Testis (tissue), 3 donors: ENCODE results near the gene URM1. TPM values are rescaled to one million over a fixed set of nuclear protein-coding genes. Genes with fewer than 3 reads are reported as not detected.

ENCODE experiments used
- DNase-seq: peaks from one replicate; pipeline ENCODE4 v3.0.0-alpha.2; 2019
- H3K27ac ChIP-seq, 2 donors: fragments of 200-600 bp; sonication (generic); one replicate each; pipeline ENCODE4 v1.5.1; 2019
- H3K27me3 ChIP-seq: fragments of 200-600 bp; sonication (generic); one replicate; pipeline ENCODE4 v1.5.1; 2019
- H3K36me3 ChIP-seq: fragments of 200-600 bp; sonication (generic); one replicate; pipeline ENCODE4 v1.5.1; 2017; ENCODE audit warnings: low read depth; ENCODE audit errors: missing control alignments
- H3K4me1 ChIP-seq: fragments of 200-600 bp; sonication (generic); one replicate; pipeline ENCODE4 v1.5.1; 2019
- H3K4me3 ChIP-seq, 2 donors: fragments of 200-600 bp; sonication (generic); one replicate each; pipeline ENCODE4 v1.5.1; 2017 to 2019
- H3K9me3 ChIP-seq: fragments of 200-600 bp; sonication (generic); one replicate; pipeline ENCODE4 v1.5.1; 2017
- CTCF ChIP-seq, 3 experiments: fragments of 450-650 bp in 2 of 3; fragments of 200-600 bp in 1 of 3; sonication (generic) in 1 of 3; IDR thresholded peaks; one replicate each; pipeline ENCODE4 v1.5.1; 2016 to 2019; ENCODE audit warnings: antibody characterized with exemption in 3 of 3, mild to moderate bottlenecking in 2 of 3, moderate library complexity in 1 of 3
- POLR2A ChIP-seq: fragments of 450-650 bp; IDR thresholded peaks from one replicate; pipeline ENCODE4 v1.6.1; 2017; ENCODE audit warnings: antibody characterized with exemption, mild to moderate bottlenecking, moderate library complexity
- WGBS, 2 donors: methylation state at CpG; one replicate each; pipeline ENCODE4 v1.1.5; 2018; 5-methylcytosine and 5-hydroxymethylcytosine counted together
- intact Hi-C: fragments of 100-400 bp; cut with DNase I; formaldehyde crosslinking; loops from one replicate; pipeline ENCODE4 v1.15.1; 2023; ENCODE audit warnings: low total_unique reads
- polyA plus RNA-seq: library from polyadenylated mRNA; stranded (reverse); fragments of 350-450 nt; fragmentation: Illumina TruSeq; extraction: RNeasy Lipid Tissue Mini Kit (QIAGEN cat#74804); gene quantifications from one replicate; pipeline ENCODE4 v1.2.3, GENCODE V29; 2014; ENCODE audit warnings: low read depth, low replicate concordance; ENCODE audit not compliant: insufficient read depth
- total RNA-seq, 2 donors: library from RNA; depleted of rRNA; stranded (reverse); fragments of >200 nt; gene quantifications; one replicate each; pipeline ENCODE4 v1.2.3, GENCODE V29; 2016

The URM1 gene
- total and polyA plus RNA-seq, 3 donors from 2014 or later = 31.5 to 51.1 (median 36.8) TPM

- WGBS, 2 donors = 41 to 53% methylated on average over 8 to 9 of the region's 9 CpGs
- Histone ChIP-seq H3K4me3 (no peak overlapping the region), H3K27ac (no peak overlapping the region), H3K27me3 (no peaks in the 10 kb centered on the region), H3K36me3 (no peaks in the 10 kb centered on the region), H3K4me1 (no peaks in the 10 kb centered on the region), H3K9me3 (no peaks in the 10 kb centered on the region)
- TF ChIP-seq POLR2A (no peak), CTCF (IDR thresholded peaks at IDR 0.05) (no peak)
- no peak for DNase-seq
- intact Hi-C loops = no loop called here
Measured at GRCh38 chr9:128394379-128395168, 23.4 kb downstream of the URM1 start.

GRCh38 chr9:128396970-128397613, 25.9 kb downstream of the URM1 start:
- TF ChIP-seq CTCF (IDR thresholded peaks at IDR 0.05) (no peak), POLR2A (no peak)
- DNase-seq = peak; percentile 34
- Histone ChIP-seq H3K36me3 (no peaks in the 10 kb centered on the region), H3K27me3 (no peaks in the 10 kb centered on the region), H3K4me1 (no peaks in the 10 kb centered on the region), H3K9me3 (no peaks in the 10 kb centered on the region), H3K4me3 (no peak overlapping the region), H3K27ac (no peak overlapping the region)
- WGBS, 2 donors = 28 to 35% methylated on average over 19 of the region's 19 CpGs
- intact Hi-C loops = no loop called here

GRCh38 chr9:128397831-128398230, 26.7 kb downstream of the URM1 start:
- intact Hi-C loops = no loop called here
- WGBS, 2 donors = 75 to 76% methylated on average over 6 to 7 of the region's 7 CpGs
- H3K27ac ChIP-seq = no peak overlapping the region
- H3K27me3 ChIP-seq = no peaks in the 10 kb centered on the region
- TF ChIP-seq POLR2A (no peak), CTCF (IDR thresholded peaks at IDR 0.05) (no peak)
- no peaks in the 10 kb centered on the region for H3K9me3 ChIP-seq
- no peak overlapping the region for H3K4me3 ChIP-seq
- no peaks in the 10 kb centered on the region for H3K4me1 ChIP-seq
- DNase-seq = no peak
- H3K36me3 ChIP-seq = no peaks in the 10 kb centered on the region

- H3K9me3 ChIP-seq = no peaks in the 10 kb centered on the region
- no peaks in the 10 kb centered on the region for H3K4me1 ChIP-seq
- H3K27ac ChIP-seq = no peak overlapping the region
- no peak for DNase-seq
- no peaks in the 10 kb centered on the region for H3K36me3 ChIP-seq
- intact Hi-C loops = no loop called here
- TF ChIP-seq CTCF (IDR thresholded peaks at IDR 0.05) = no peak
- no peaks in the 10 kb centered on the region for H3K27me3 ChIP-seq
- H3K4me3 ChIP-seq = no peak overlapping the region
- 77 to 85% methylated on average over 3 of the region's 3 CpGs for WGBS, 2 donors
Measured at GRCh38 chr9:128399861-128400260, 28.7 kb downstream of the URM1 start.
